OCI-M1 (cell line): ENCODE measurements around the gene DOHH.

ENCODE experiments used
- DNase-seq: peaks from one replicate; lab custom pipeline; 2025; lab: John Stamatoyannopoulos, UW

The DOHH gene

GRCh38 chr19:3478409-3479176 is 21.9 kb downstream of the DOHH start:
- no peak for DNase-seq

- DNase-seq, result no peak
These were observed 22.5 kb downstream of the DOHH start for GRCh38 chr19:3477951-3478350.

- DNase-seq, result no peak
These were observed 23.0 kb downstream of the DOHH start for GRCh38 chr19:3477506-3477905.

GRCh38 chr19:3476830-3477229 is 23.6 kb downstream of the DOHH start:
- no peak for DNase-seq

- no peak for DNase-seq
These were observed 25.0 kb downstream of the DOHH start for GRCh38 chr19:3475449-3475848.

- DNase-seq, result no peak
These were observed 25.9 kb downstream of the DOHH start for GRCh38 chr19:3474614-3475013.

GRCh38 chr19:3474010-3474409 is 26.5 kb downstream of the DOHH start:
- no peak for DNase-seq

- peak; percentile 14 for DNase-seq
These were observed 28.4 kb downstream of the DOHH start for GRCh38 chr19:3471954-3472655.

GRCh38 chr19:3470500-3471128 is 29.9 kb downstream of the DOHH start:
- no peak for DNase-seq

GRCh38 chr19:3469638-3470499 is 30.6 kb downstream of the DOHH start:
- no peak for DNase-seq

- no peak for DNase-seq
These were observed 32.3 kb downstream of the DOHH start for GRCh38 chr19:3468211-3468610.

- peak; percentile 10 for DNase-seq
These were observed 32.9 kb downstream of the DOHH start for GRCh38 chr19:3467437-3468198.

GRCh38 chr19:3466635-3467034 is 33.8 kb downstream of the DOHH start:
- DNase-seq, result no peak

GRCh38 chr19:3465552-3465951 is 34.9 kb downstream of the DOHH start:
- DNase-seq, result no peak

GRCh38 chr19:3464587-3465235 is 35.8 kb downstream of the DOHH start:
- DNase-seq, result no peak

GRCh38 chr19:3463714-3464586 is 36.5 kb downstream of the DOHH start:
- DNase-seq, result no peak

GRCh38 chr19:3462991-3463713 is 37.3 kb downstream of the DOHH start:
- DNase-seq, result no peak

GRCh38 chr19:3459965-3460582 is 40.4 kb downstream of the DOHH start:
- DNase-seq, result no peak
